Measurements from ENCODE around the gene NUDT8. TPM values are rescaled to one million over a fixed set of nuclear protein-coding genes. Genes with fewer than 3 reads are reported as not detected.

NUDT8 gene
- total RNA-seq, 6 experiments from 2014 or later = 2.0 to 3.0 (median 2.6) TPM

DNA sequence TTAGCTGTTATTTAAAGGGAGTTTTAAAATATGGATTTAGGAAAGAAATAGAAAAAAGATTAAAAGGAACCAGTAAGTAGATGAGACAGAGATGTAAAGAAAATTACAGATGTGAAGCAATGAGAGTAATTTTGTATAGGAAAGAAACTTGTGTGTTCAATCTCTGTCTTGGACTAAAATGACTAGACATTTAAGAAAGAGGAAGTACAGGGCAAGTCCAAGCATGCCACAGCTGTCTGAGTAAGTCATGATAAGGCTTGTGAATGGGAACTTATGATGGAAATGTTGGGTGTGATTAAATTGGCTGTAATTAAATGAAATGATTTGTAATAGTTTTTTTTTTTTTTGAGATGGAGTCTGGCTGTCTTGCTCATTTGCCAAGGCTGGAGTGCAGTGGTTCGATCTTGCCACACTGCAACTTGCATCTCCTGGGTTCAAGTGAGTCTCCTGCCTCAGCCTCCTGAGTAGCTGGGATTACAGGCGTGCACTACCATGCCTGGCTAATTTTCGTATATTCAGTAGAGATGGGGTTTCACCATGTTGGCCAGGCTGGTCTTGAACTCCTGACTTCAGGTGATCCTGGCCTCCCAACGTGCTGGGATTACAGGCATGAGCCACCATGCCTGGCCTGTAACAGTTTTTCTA, 26.7 kb upstream of the NUDT8 start:
- no peak overlapping the region for H3K4me3 Mint-ChIP-seq
- peaks cover 6% of the 10 kb centered on the region for H3K27me3 Mint-ChIP-seq (ENCODE audit: insufficient read depth)
- no peak for DNase-seq
- H3K36me3 Mint-ChIP-seq (ENCODE audit: low read depth) = no peaks in the 10 kb centered on the region
- H3K9me3 Mint-ChIP-seq = peaks cover 13% of the 10 kb centered on the region
- TF ChIP-seq, protein P1, sequence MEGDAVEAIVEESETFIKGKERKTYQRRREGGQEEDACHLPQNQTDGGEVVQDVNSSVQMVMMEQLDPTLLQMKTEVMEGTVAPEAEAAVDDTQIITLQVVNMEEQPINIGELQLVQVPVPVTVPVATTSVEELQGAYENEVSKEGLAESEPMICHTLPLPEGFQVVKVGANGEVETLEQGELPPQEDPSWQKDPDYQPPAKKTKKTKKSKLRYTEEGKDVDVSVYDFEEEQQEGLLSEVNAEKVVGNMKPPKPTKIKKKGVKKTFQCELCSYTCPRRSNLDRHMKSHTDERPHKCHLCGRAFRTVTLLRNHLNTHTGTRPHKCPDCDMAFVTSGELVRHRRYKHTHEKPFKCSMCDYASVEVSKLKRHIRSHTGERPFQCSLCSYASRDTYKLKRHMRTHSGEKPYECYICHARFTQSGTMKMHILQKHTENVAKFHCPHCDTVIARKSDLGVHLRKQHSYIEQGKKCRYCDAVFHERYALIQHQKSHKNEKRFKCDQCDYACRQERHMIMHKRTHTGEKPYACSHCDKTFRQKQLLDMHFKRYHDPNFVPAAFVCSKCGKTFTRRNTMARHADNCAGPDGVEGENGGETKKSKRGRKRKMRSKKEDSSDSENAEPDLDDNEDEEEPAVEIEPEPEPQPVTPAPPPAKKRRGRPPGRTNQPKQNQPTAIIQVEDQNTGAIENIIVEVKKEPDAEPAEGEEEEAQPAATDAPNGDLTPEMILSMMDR (IDR thresholded peaks at IDR 0.05) = no peak
- no peaks in the 10 kb centered on the region; the same call in 1 of the 2 replicates for H3K4me1 Mint-ChIP-seq (ENCODE audit: low read depth)
- no peak overlapping the region for H3K27ac Mint-ChIP-seq

DNA sequence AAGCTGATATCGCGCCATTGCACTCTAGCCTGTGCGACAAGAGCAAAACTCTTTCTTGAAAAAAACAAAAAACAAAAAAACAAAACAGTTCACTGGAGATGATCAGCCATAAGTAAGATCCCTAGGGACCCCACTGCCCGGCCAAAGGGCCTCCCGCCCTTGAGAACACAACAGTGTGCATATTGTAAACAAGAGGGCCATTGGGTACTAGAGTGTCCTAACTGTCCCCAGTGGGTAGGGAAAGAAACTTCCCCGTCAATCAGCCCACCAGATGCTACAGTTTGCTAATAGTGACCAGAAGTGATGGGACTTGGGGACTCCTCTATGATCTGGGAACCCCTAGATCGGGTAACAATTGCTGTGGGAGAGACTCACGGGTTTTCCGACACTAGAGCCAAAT, 24.5 kb upstream of the NUDT8 start:
- H3K27me3 Mint-ChIP-seq (ENCODE audit: insufficient read depth) = peaks cover 6% of the 10 kb centered on the region
- no peak for DNase-seq
- H3K36me3 Mint-ChIP-seq (ENCODE audit: low read depth) = no peaks in the 10 kb centered on the region
- TF ChIP-seq, protein P1 (IDR thresholded peaks at IDR 0.05) = no peak
- no peak overlapping the region for H3K27ac Mint-ChIP-seq
- no peaks in the 10 kb centered on the region; the same call in 1 of the 2 replicates for H3K4me1 Mint-ChIP-seq (ENCODE audit: low read depth)
- H3K4me3 Mint-ChIP-seq = no peak overlapping the region
- peaks cover 13% of the 10 kb centered on the region for H3K9me3 Mint-ChIP-seq

GRCh38 chr11:67652965-67653845, 23.5 kb upstream of the NUDT8 start:
- DNase-seq = no peak
- peaks cover 6% of the 10 kb centered on the region; the same call in 1 of the 2 replicates for H3K27me3 Mint-ChIP-seq (ENCODE audit: insufficient read depth)
- H3K4me1 Mint-ChIP-seq (ENCODE audit: low read depth) = no peaks in the 10 kb centered on the region; the same call in 1 of the 2 replicates
- H3K27ac Mint-ChIP-seq = no peak overlapping the region
- peaks cover 13% of the 10 kb centered on the region for H3K9me3 Mint-ChIP-seq
- H3K4me3 Mint-ChIP-seq = no peak overlapping the region
- TF ChIP-seq, protein P1 (IDR thresholded peaks at IDR 0.05) = no peak
- no peaks in the 10 kb centered on the region for H3K36me3 Mint-ChIP-seq (ENCODE audit: low read depth)

- H3K9me3 Mint-ChIP-seq = peaks cover 13% of the 10 kb centered on the region
These were observed 22.4 kb upstream of the NUDT8 start for GRCh38 chr11:67651976-67652781.

More at GRCh38 chr11:67651976-67652781, 22.4 kb upstream of the NUDT8 start:
- Mint-ChIP-seq H3K36me3 (ENCODE audit: low read depth) (no peaks in the 10 kb centered on the region), H3K4me1 (ENCODE audit: low read depth) (no peaks in the 10 kb centered on the region; the same call in 1 of the 2 replicates), H3K27me3 (ENCODE audit: insufficient read depth) (peaks cover 9% of the 10 kb centered on the region; the same call in 1 of the 2 replicates), H3K27ac (no peak overlapping the region), H3K4me3 (no peak overlapping the region)
- TF ChIP-seq, protein P1 (IDR thresholded peaks at IDR 0.05) = no peak
- DNase-seq = no peak

Data from HFFc6 (cell line).